ENCODE data around the gene RFT1.

RFT1 gene

DNA sequence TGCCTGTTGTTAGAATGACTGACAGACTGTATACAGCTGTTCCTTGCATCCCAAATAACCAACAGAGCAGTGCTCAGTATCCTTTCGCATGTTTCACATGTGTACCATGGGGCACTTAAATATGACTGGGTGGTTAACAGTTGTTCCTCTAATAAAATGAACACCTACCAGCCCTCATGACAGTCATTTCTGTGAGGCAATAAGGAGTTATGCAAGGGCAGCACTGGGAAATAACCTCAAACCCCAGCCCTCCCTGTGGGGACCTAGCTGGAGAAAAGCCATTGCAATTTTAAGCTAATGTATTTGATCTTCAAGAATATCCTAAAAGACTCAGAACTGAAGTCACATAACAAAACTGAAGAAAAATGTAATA lies 7.3 kb downstream of the RFT1 start:
- no peak for DNase-seq (ENCODE audit: low spot score)

GRCh38 chr3:53122255-53122932 lies 7.8 kb downstream of the RFT1 start:
- DNase-seq (ENCODE audit: low spot score), result no peak

DNA sequence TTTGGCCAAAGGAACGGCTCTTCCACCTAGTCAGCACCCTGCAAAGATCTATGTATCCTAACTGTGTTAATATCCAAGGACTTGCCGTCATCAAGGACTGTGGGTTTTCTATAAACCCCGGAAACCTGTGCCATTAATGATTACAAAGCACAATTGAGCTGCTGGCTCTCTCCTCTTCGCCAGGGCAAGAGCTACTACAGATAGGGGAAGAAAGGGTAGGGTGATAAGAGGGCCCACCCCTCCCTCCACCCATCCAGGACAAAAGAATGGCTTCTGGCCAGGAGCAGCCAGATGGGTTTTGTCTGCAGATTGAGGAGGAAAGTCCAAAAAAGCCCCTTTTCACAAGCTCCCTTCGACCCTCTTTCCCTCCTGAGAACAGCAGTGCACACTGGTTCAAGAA lies 9.9 kb downstream of the RFT1 start:
- no peak for DNase-seq (ENCODE audit: low spot score)

DNA sequence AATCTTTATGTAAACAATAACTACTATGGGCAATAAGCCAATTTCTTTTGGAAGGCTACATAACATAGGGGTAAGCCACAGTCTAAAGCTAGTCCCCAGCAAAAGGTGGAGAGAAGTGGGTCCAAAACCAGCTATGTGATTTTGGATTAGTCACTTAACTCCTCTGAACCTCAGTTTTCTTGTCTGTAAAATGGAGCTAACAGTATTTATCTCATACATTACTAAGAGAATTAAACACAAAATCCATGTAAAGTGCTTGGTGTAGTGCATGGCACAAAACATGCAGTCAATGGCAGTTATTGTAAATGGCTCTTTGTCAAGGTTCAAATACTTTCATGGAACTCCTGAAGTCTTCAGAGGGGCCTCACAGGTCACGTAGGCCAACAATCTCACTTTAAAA lies 13.3 kb downstream of the RFT1 start:
- DNase-seq (ENCODE audit: low spot score), result no peak

GRCh38 chr3:53114412-53115074 lies 15.7 kb downstream of the RFT1 start:
- DNase-seq (ENCODE audit: low spot score), result no peak

GRCh38 chr3:53114011-53114400 lies 16.2 kb downstream of the RFT1 start:
- DNase-seq (ENCODE audit: low spot score), result peak; percentile 85

- DNase-seq (ENCODE audit: low spot score), result no peak
These were observed 16.8 kb downstream of the RFT1 start for GRCh38 chr3:53113293-53114010.

DNA sequence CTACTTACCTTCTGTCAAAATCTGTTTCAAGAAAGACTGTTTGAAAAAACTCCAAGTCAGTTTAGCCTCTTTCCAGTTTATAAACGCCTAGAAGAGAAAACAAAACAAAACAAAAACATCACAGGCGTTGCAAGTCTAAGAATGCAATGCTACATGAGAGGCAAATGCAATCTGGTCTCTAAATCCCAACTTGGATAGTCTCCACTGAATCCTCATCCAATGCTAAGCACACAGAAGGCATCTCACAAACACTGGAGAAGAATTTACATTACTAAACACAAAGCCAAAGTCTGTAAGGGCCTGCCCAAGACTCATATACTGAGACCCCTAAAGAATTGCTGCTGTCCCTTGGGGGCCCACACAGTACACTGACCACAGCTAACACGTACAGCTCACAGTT lies 18.4 kb downstream of the RFT1 start:
- DNase-seq (ENCODE audit: low spot score), result no peak

GRCh38 chr3:53109891-53110771 lies 20.1 kb downstream of the RFT1 start:
- peak; percentile 43 for DNase-seq (ENCODE audit: low spot score)

DNA sequence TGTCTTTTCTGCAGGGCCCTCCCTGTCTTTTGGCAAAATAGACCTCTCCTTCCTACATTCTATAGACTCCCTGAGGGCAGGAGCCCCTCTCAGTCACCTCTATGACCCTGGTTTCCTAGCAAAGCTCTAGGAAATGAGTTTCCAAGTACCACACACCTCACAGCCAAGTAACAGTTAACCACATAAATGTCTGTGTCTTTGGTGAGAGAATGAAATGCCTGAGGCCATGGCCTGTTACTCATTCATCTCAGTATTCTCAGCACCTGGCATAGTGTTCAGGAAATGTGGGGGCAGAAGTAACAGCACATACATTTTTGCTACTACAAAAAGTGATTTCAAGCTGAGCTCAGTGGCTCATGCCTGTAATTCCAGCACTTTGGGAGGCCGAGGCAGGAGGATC lies 21.0 kb downstream of the RFT1 start:
- DNase-seq (ENCODE audit: low spot score), result peak; percentile 31

- DNase-seq (ENCODE audit: low spot score), result no peak
These were observed 25.5 kb downstream of the RFT1 start for GRCh38 chr3:53104762-53105161.

GRCh38 chr3:53103397-53104296 lies 26.6 kb downstream of the RFT1 start:
- DNase-seq (ENCODE audit: low spot score), result no peak

- DNase-seq (ENCODE audit: low spot score), result peak; percentile 55
These were observed 27.6 kb downstream of the RFT1 start for GRCh38 chr3:53102601-53103147.

GRCh38 chr3:53101956-53102355 lies 28.3 kb downstream of the RFT1 start:
- DNase-seq (ENCODE audit: low spot score), result no peak

DNA sequence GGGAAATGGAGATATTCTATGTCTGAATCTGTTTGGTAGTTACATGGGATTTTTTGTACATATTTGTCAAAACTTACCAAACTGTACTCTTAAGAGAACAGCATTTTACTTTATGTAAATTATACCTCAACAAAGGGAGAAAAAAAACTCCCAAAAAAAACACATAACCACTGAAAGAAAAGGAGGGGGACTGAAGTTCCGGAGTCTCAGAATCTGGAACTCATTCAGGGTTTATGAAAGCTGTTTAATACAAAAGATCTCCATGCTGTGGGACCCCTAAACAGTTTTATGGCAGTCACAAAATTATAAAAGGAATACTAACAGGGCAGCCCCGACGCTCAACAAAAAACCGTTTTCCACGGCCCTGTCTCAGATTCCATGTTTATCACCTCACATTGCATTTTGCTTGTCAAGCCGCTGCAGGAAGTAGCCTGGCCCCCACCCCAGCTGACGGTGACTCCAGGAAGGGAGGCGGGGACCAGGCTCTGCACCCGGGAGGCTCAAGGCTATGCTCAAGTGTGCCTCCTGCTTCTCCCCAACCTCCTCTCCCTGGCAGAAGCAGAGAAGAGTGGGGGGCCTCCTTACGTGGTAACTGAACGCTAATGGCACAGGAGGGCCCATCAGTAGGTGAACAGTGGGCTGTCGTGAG lies 29.3 kb downstream of the RFT1 start:
- no peak for DNase-seq (ENCODE audit: low spot score)

DNA sequence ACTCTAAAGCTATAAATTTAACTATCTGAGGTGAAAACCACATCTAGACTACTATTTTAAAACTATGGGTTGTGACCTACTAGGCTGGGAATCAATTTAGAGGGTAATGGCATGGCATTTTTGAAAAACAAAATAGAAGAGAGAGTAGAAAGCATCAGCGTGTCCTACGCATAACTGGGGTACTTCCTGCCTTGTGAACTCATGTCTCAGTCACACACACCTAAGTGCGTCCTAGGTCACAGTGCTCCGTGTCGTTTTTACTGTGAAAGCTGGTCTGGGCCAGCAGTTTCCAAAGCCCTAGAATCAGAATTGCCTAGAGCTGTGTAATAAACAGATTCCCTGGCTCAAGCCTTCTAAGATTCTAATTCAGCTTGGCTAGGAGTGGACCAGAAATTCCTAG lies 32.3 kb downstream of the RFT1 start:
- no peak for DNase-seq (ENCODE audit: low spot score)

GRCh38 chr3:53092942-53093341 lies 37.3 kb downstream of the RFT1 start:
- no peak for DNase-seq (ENCODE audit: low spot score)

GRCh38 chr3:53092216-53092615 lies 38.0 kb downstream of the RFT1 start:
- no peak for DNase-seq (ENCODE audit: low spot score)

DNA sequence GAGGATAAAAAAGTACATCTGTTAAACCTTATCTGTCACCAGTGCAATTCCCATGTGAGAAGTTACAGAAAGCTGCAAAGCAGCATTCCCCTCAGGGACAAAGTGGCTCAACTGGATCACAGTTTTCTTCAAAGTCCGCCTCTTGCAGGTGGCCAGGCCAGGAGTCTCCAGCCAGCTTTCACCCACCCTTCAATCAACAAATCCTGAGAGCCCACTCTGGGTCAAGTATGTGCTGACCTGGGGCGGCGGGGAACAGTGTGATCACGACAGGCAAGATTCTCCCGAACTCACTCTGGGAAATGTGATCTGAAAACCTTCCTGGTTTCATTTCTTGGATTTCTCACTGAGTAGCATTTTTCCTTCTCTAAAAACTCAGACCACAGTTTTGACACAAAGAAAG lies 39.2 kb downstream of the RFT1 start:
- no peak for DNase-seq (ENCODE audit: low spot score)

- no peak for DNase-seq (ENCODE audit: low spot score)
These were observed 40.7 kb downstream of the RFT1 start for GRCh38 chr3:53089511-53089910.

DNA sequence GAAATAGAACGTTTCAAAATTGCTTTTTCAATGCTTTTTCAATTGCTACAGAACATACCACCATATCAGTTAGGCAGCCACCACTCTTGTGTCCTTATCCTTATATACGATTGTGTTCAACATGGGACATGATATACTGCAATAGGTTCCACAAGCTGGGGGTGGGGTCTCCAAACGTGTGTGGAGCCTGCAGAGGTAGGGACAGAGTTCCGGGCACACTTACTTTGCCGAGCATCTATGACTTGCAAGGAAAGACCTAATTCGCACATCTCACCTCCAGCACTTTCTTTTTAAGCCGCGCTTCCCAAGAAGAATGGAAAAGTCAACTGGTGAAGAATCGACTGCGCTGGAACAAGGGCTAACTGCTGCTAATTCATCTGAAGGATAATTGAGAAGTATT lies 44.8 kb downstream of the RFT1 start:
- no peak for DNase-seq (ENCODE audit: low spot score)
